ENCODE data around the gene PRMT3. TPM values are rescaled to one million over a fixed set of nuclear protein-coding genes. Genes with fewer than 3 reads are reported as not detected.

Gene PRMT3
- total RNA-seq, 1 experiment from 2014 or later = 22.6 TPM

GRCh38 chr11:20372081-20372626 lies 15.4 kb upstream of the PRMT3 start:
- H2BK5ac ChIP-seq (ENCODE audit: insufficient read length, low read length) = no peak overlapping the region
- H3K56ac ChIP-seq (ENCODE audit: insufficient read length, low read depth, low read length) = no peak overlapping the region
- no peak overlapping the region for H3K4ac ChIP-seq (ENCODE audit: low read depth, low read length)
- H3K4me1 ChIP-seq (ENCODE audit: insufficient read depth, low read length) = peaks cover 9% of the 10 kb centered on the region; the same call in 1 of the 2 replicates
- H3K79me1 ChIP-seq (ENCODE audit: insufficient read depth, low read depth, low read length, poor library complexity, severe bottlenecking) = no peaks in the 10 kb centered on the region
- H2BK20ac ChIP-seq (ENCODE audit: low read depth, low read length, poor library complexity, severe bottlenecking) = no peak overlapping the region
- Mint-ChIP-seq H3K27me3 (ENCODE audit: low read depth) (no peaks in the 10 kb centered on the region), H3K27ac (no peak overlapping the region; a peak in 1 of 7 replicates), H3K4me3 (no peak overlapping the region), H3K4me1 (peaks cover 19 to 22% of the 10 kb centered on the region in 2 experiments), H3K9me3 (no peaks in the 10 kb centered on the region), H3K36me3 (ENCODE audit: insufficient read depth in 1 of 3, low read depth in 3 of 3) (peaks cover 0 to 3% (median 0%) of the 10 kb centered on the region in 3 experiments; a peak in 2 of 7 replicates)
- no peak overlapping the region for H3K18ac ChIP-seq (ENCODE audit: insufficient read length, low read depth, low read length)
- H4K8ac ChIP-seq (replicated peaks; ENCODE audit: insufficient read length, low read depth, low read length) = no peak overlapping the region
- no peak overlapping the region for H2BK12ac ChIP-seq (ENCODE audit: insufficient read length, low read depth, low read length)
- H3K23ac ChIP-seq (ENCODE audit: insufficient read length, low read depth, low read length) = no peak overlapping the region
- H2AFZ ChIP-seq (ENCODE audit: low read length) = no peak overlapping the region
- no peak overlapping the region for H2BK120ac ChIP-seq (ENCODE audit: low read depth, low read length, poor library complexity, severe bottlenecking)
- H3K14ac ChIP-seq (ENCODE audit: insufficient read depth, low read length) = no peak overlapping the region
- no peak overlapping the region for H3K9ac ChIP-seq (ENCODE audit: extremely low read depth, insufficient read length, low read length)
- H3K27ac ChIP-seq (ENCODE audit: insufficient read length, low read depth, low read length) = no peak overlapping the region
- H3K79me2 ChIP-seq (ENCODE audit: insufficient read depth, low read length) = no peaks in the 10 kb centered on the region
- no peak overlapping the region for H4K5ac ChIP-seq (ENCODE audit: insufficient read length, low read depth, low read length)
- H3K4me2 ChIP-seq (ENCODE audit: insufficient read depth, insufficient read length, low read length) = no peak overlapping the region
- no peak overlapping the region for H2AK5ac ChIP-seq (ENCODE audit: insufficient read length, low read length)
- no peak overlapping the region for H4K91ac ChIP-seq (ENCODE audit: insufficient read length, low read depth, low read length)
- H3K9me3 ChIP-seq (ENCODE audit: control insufficient read depth, low read depth, low read length) = no peaks in the 10 kb centered on the region
- H2BK15ac ChIP-seq (ENCODE audit: low read depth, low read length) = no peak overlapping the region
- WGBS (ENCODE audit: extremely low coverage, insufficient read length, low lambda C conversion rate) = no CpG with 5 or more reads among the region's 5 CpGs
- no peak for DNase-seq
- no peaks in the 10 kb centered on the region for H3K27me3 ChIP-seq (ENCODE audit: insufficient read depth, low read length)
- no peaks in the 10 kb centered on the region for H3K23me2 ChIP-seq (ENCODE audit: insufficient read length, low read depth, low read length, poor library complexity, severe bottlenecking)
- TF ChIP-seq CTCF (conservative IDR thresholded peaks at IDR 0.05) = no peak
- H4K20me1 ChIP-seq (ENCODE audit: control insufficient read depth, insufficient read depth, insufficient read length) = no peaks in the 10 kb centered on the region
- no peak overlapping the region for H3T11ph ChIP-seq (ENCODE audit: low read length)
